H1 (cell line): ENCODE results near the gene TMEM154. TPM values are rescaled to one million over a fixed set of nuclear protein-coding genes. Genes with fewer than 3 reads are reported as not detected.

Experiments used
- CTBP2 ChIP-seq: IDR thresholded peaks from 2 replicates; pipeline ENCODE4 v1.7.0; 2011; ENCODE audit warnings: borderline replicate concordance, mild to moderate bottlenecking, moderate library complexity, mixed read lengths, low read length; ENCODE audit not compliant: insufficient read depth, insufficient read length
- HDAC2 ChIP-seq, 2 experiments: fragments of 300-600 bp in 1 of 2; sonication (generic) in 1 of 2; IDR thresholded peaks; 2 replicates each; pipeline ENCODE4 v1.6.1; 2011 to 2012; ENCODE audit warnings: low read depth in 2 of 2, low read length in 2 of 2, mild to moderate bottlenecking in 2 of 2, moderate library complexity in 2 of 2, borderline replicate concordance in 1 of 2, inconsistent platforms in 1 of 2
- KDM4A ChIP-seq: IDR thresholded peaks from one replicate; pipeline ENCODE4 v1.7.1; 2012; ENCODE audit warnings: low read depth, mild to moderate bottlenecking, moderate library complexity, low read length, inconsistent platforms; ENCODE audit not compliant: severe bottlenecking
- MAX ChIP-seq: IDR thresholded peaks from 2 replicates; pipeline ENCODE4 v1.6.1; 2012; ENCODE audit warnings: inconsistent platforms
- ZNF274 ChIP-seq: IDR thresholded peaks from 2 replicates; pipeline ENCODE4 v1.7.0; 2012; ENCODE audit warnings: low read length, borderline replicate concordance; ENCODE audit errors: extremely low read depth
- polyA plus RNA-seq, 7 experiments: library from polyadenylated mRNA; depleted of rRNA in 3 of 7; stranded (reverse) in 5 of 7; unstranded in 2 of 7; fragments of >200 nt in 5 of 7; fragments of 200-250 nt in 2 of 7; gene quantifications; 1 replicate in 5 of 7; 2 replicates in 1 of 7; 4 replicates in 1 of 7; pipeline versions ENCODE4 v1.2.1 to v1.2.3, GENCODE V29; 2011 to 2013; ENCODE audit warnings: missing spikeins in 2 of 7, mixed read lengths in 2 of 7
- total RNA-seq: library from RNA; stranded (reverse); fragmentation: NEBNext Ultra II Directional; extraction: Animal tissue kit (Norgen Biotek cat#: 25700); gene quantifications from 2 replicates; pipeline ENCODE4 v1.2.1, GENCODE V29; 2021

The TMEM154 gene
- total and polyA plus RNA-seq, 2 of the 8 experiments (the other 6 are each of a cell fraction or from before 2014, with no cell fraction given) = 0.33 to 1.2 TPM

GRCh38 chr4:152719801-152720556 lies 40.2 kb upstream of the TMEM154 start (continued):
- no peak for TF ChIP-seq ZNF274
- TF ChIP-seq MAX = no peak
- TF ChIP-seq HDAC2 (IDR thresholded peaks at IDR 0.05; ENCODE audit: borderline replicate concordance in 1 of 2, low read depth in 2 of 2, low read length in 2 of 2) = no peak
- TF ChIP-seq CTBP2 = no peak
- TF ChIP-seq KDM4A = no peak
